ENCODE measurements around the gene DNAJC28. TPM values are rescaled to one million over a fixed set of nuclear protein-coding genes. Genes with fewer than 3 reads are reported as not detected.
"Not testable (repeated sequence)": the region's sequence is repeated elsewhere in the genome, so short reads cannot be mapped to it uniquely, and the experiment has no call there.

The DNAJC28 gene, protein sequence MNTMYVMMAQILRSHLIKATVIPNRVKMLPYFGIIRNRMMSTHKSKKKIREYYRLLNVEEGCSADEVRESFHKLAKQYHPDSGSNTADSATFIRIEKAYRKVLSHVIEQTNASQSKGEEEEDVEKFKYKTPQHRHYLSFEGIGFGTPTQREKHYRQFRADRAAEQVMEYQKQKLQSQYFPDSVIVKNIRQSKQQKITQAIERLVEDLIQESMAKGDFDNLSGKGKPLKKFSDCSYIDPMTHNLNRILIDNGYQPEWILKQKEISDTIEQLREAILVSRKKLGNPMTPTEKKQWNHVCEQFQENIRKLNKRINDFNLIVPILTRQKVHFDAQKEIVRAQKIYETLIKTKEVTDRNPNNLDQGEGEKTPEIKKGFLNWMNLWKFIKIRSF
- total RNA-seq, result under 1 TPM; 0.49 to 0.91 TPM

DNA sequence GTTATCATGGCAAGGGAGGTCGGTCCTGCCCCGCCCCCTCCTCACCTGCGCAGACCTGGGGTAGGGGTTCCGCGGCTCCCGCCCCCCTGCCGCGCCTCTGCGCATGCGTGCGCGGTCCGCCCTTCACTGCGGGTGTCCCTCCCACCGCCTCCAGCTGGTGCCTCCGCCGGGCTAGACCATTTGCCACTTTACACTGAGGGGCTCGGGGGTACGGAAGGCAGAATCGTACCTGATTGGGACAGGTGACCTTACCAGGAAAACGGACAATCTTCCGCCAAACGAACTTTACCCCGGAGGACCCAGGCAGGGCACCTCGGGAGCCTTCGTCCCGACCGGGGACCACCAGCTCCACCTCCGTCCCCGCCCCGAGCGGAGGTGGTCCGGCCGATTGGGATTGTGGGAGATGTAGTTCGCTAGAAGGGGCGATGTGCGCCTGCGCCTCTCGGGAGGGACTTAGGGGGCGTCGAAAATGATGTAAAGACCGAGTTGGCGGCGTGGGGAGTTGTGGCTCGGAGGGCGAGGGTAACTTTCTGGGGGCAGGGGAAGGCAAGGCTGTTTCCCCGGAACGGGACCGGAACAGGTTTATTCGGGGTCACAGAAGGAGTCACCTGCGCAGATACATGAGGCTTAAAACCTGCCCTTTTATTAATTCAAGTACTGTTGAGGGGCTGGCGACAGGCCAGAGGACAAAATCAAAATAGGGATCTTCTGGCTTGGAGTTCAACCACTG is at the start of gene DNAJC28:
Gene DNAJC28 (minus strand): TSS at position 344 of the 730 bp plus-strand sequence. CDS start 2,323 bp downstream, outside the sequence.
- ATAC-seq, result peak; percentile 98 to 99
- H3K36me3 Mint-ChIP-seq, result peaks cover 0 to 4% of the 10 kb centered on the region in 2 donors
- peak; percentile 91 to 93 for DNase-seq (ENCODE audit: low spot score in 2 of 2)
- H3K9me3 Mint-ChIP-seq, result no peaks in the 10 kb centered on the region
- peak within 1 kb of the TSS; percentile 95 to 96 for H3K27ac Mint-ChIP-seq

DNA sequence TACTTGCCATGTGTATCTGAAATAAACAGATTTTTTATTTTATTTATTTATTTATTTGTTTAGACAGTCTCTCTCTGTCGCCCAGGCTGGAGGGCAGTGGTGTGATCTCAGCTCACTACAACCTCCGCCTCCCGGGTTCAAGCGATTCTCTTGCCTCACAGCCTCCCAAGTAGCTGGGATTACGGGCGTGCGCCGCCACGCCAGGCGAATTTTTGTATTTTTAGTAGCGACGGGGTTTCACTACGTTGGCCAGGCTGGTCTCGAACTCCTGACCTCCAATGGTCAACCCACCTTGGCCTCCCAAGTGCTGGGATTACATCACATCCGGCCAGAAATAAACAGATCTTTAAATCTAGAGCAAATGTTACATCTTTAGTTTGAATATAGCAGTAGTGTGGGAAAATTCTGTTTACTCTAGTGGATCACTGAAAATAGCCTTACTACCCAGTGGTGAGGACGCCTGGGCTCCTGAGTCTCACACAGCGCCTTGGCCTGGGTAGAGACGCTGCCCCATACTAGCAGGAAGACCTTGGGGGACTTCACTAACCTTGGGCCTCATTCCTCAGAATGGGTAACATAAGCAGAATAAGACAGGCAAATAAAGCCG is 49.7 kb upstream of the DNAJC28 start:
- peaks cover 0 to 6% of the 10 kb centered on the region in 2 donors for H3K9me3 Mint-ChIP-seq
- peak overlapping the region; percentile 97 to 99 for H3K27ac Mint-ChIP-seq
- no peak for DNase-seq (ENCODE audit: low spot score in 2 of 2)
- no peak for ATAC-seq
- peaks cover 50 to 71% of the 10 kb centered on the region in 2 donors for H3K36me3 Mint-ChIP-seq

DNA sequence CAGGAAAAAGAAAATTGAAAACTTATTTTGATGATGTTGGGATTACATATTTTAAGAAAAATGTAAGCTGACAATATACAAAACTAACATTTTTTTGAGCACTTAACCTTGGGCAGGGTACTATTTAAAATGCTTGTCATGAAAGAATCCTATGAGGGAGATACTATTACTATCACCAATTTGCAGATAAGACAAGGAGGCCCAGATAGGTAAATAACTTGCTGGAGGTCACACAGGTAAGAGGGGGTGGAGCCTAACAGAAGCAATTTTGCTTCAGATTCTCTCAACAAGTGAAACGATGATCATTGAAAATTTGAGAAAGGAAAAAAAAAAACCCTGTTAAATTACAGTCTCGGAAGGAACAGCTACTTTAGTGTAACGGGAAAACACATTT is 49.2 kb upstream of the DNAJC28 start:
- DNase-seq (ENCODE audit: low spot score in 2 of 2) (no peak), ATAC-seq (no peak)
- peaks cover 50 to 66% of the 10 kb centered on the region in 2 donors for H3K36me3 Mint-ChIP-seq
- H3K27ac Mint-ChIP-seq, result peak overlapping the region; percentile 97 to 99
- peaks cover 0 to 6% of the 10 kb centered on the region in 2 donors for H3K9me3 Mint-ChIP-seq

DNA sequence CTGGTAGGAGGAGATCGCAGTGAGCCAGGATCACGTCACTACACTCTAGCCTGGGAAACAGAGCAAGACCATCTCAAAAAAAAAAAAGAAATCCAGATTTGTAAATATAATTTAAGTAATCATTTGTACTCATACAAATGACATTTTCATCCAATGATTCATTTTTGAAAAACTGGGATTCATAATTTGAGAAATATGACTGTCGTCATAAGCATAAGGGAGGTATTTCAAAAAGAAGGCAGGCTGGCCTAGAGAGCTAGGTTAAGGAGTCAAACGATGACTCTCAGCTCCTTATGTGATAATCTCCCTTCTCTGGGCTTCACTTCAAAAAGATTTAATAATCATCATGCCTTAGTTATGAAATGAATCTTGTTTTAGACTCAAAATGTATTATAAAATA is 48.1 kb upstream of the DNAJC28 start:
- Mint-ChIP-seq H3K36me3 (peaks cover 50 to 66% of the 10 kb centered on the region in 2 donors), H3K9me3 (peaks cover 0 to 6% of the 10 kb centered on the region in 2 donors), H3K27ac (no peak overlapping the region)
- no peak for DNase-seq (ENCODE audit: low spot score in 2 of 2)
- ATAC-seq, result no peak

DNA sequence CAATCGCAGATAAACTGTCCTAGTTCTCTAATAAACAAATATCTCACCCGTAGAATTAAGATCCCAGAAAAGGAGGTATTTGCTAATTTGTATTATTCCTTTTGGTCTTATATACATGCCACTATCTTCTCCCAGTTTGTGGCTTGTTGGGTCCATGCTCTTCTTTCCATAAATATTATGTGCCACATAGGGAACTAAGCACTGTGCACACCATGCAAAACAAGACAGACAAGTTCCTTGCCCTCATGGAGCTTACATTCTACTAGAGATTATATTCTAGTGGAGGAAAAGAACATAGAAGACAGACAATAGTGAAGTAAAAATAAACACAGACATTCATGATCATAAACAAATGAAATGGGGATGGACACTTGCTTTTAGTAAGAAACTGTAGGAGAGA is 45.7 kb upstream of the DNAJC28 start:
- DNase-seq (ENCODE audit: low spot score in 2 of 2) (no peak), ATAC-seq (no peak)
- Mint-ChIP-seq H3K36me3 (peaks cover 36 to 51% of the 10 kb centered on the region in 2 donors), H3K27ac (peak overlapping the region in 1 of 2 donors; percentile 39), H3K9me3 (peaks cover 0 to 6% of the 10 kb centered on the region in 2 donors)

DNA sequence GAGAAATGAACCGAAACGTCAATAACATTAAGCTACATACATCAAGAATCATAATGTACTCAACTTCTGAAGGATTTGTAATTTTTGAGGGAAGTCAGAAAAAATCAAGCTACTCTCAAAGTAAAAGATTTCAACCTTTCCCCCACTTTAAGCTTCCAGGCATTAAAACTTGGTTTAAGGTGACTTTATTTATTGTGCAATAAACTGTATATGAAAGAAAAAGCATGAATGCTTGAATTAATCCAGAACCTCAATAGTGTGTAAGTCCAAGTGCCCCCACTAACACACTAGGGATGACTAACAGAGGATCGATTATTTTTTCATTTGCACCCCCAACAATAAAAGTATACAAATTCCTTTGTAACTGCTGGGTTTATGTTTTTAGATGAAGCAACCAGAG is 39.5 kb upstream of the DNAJC28 start:
- DNase-seq (ENCODE audit: low spot score in 2 of 2), result no peak
- Mint-ChIP-seq H3K27ac (peak overlapping the region in 1 of 2 donors; percentile 0), H3K36me3 (peaks cover 17 to 19% of the 10 kb centered on the region in 2 donors), H3K9me3 (no peaks in the 10 kb centered on the region)
- no peak for ATAC-seq

DNA sequence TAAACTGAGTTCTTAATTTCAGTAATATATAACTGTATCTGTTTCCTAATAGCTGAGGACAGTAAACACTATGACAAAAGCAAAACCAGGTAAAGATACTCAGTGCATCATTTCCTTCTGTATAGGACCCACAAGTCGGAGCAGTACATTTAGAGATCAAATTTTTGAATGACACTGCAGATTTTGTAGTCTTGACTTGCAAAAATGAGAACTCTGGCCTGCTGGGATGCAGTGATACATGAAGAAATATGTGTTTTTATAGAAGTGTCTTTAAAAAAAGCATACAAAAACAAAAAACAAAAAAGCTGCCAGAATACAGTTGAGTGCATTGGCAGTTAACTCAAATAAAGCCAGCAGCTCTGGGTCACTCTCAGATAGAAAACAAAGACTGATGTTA is 31.4 kb upstream of the DNAJC28 start:
- Mint-ChIP-seq H3K27ac (no peak overlapping the region), H3K36me3 (peaks cover 9 to 21% of the 10 kb centered on the region in 2 donors)

DNA sequence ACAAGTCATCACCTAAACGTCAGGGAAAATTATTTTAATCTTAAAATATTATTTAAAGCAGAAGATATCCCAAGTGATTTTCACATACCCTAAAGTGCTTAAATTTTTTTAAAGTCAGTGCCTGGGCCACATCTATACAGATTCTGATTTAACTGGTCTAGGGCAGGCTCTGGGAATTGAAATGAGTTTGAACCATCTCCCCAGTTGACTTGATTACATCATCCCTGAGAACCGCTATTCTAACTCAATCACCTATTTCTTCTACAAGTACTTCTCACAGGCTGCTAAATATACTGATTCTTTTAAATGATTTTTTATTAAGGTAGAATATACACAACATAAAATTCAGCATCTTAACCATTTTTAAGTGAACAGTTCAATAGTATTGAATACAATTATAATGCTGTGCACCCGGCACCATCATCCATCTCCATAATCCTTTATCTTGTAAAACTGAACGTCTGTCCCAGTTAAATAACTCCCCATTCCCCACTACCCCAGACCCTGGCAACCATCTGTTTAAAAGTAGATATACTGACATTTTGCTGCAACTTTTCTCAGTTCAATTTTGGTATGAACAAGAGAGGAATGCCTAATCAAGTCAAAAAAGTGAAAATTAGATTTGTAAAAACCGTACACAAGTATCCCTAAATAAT is 30.9 kb upstream of the DNAJC28 start:
- H3K27ac Mint-ChIP-seq, result no peak overlapping the region
- H3K36me3 Mint-ChIP-seq, result peaks cover 10 to 20% of the 10 kb centered on the region in 2 donors
- ATAC-seq, result no peak
- no peak for DNase-seq (ENCODE audit: low spot score in 2 of 2)
- H3K9me3 Mint-ChIP-seq, result no peaks in the 10 kb centered on the region

More for the DNA sequence above, 31.4 kb upstream of the DNAJC28 start:
- no peaks in the 10 kb centered on the region for H3K9me3 Mint-ChIP-seq
- DNase-seq (ENCODE audit: low spot score in 2 of 2) (no peak), ATAC-seq (no peak)

DNA sequence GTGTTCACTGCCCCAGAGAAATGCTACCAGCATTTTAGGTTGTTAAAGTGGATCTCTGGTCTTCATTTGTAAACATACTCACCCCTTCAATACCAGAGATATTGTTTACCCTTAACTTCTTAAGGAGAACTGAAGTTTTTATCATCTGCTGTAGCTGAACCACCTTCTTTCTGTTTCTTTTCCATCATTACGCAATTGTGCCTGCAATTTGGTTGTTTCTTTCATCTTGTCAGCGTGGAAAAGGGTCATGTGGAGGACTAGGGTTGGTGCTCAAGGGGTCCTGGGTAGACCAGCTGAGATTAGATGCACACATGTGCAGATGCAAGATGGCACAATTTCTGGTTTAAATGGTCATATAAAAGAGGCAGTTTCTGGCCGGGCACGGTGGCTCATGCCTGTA is 27.4 kb upstream of the DNAJC28 start:
- H3K36me3 Mint-ChIP-seq, result peaks cover 15 to 19% of the 10 kb centered on the region in 2 donors
- peak overlapping the region in 1 of 2 donors; percentile 32 for H3K27ac Mint-ChIP-seq
- no peak for DNase-seq (ENCODE audit: low spot score in 2 of 2)
- H3K9me3 Mint-ChIP-seq, result no peaks in the 10 kb centered on the region
- ATAC-seq, result no peak

DNA sequence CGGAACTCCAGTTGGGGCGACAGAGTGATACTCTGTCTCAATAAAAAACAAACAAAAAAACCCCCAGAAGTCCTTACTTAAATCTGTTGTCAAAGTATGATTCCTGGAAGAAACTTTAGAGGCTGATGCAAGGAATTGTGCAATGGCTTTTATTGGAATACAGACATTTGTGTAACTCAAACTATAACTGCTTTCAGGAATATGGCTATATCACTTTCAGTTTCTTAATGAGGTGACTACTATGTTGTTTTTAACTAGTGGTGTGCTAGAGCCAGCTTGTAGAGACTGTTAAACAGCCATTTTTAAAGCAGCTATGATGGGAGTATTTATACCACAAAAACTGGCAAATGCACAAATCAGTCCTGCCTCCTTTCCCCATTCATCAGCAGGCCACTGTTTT is 22.7 kb upstream of the DNAJC28 start:
- Mint-ChIP-seq H3K36me3 (peaks cover 15 to 22% of the 10 kb centered on the region in 2 donors), H3K9me3 (no peaks in the 10 kb centered on the region), H3K27ac (peak overlapping the region; percentile 57 to 65)
- ATAC-seq (peak; percentile 46 to 65), DNase-seq (ENCODE audit: low spot score in 2 of 2) (no peak)

DNA sequence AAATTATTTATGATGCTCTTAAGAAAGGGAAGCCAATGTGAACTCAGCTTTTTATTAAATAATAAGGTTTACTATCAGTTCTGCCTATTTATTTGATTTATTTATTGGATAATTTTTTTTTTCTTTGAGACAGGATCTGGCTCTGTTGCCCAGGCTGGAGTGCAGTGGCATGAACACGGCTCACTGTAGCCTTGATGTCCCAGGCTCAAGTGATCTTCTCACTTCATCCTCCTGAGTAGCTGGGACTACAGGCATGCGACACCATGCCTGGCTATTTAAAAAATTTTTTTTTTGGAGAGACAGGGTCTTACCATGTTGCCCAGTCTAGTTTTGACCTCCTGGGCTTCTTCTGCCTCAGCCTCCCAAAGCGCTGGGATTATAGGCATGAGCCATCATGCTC is 21.0 kb upstream of the DNAJC28 start:
- no peaks in the 10 kb centered on the region for H3K9me3 Mint-ChIP-seq
- ATAC-seq, result no peak
- H3K27ac Mint-ChIP-seq, result no peak overlapping the region
- peaks cover 14 to 29% of the 10 kb centered on the region in 2 donors for H3K36me3 Mint-ChIP-seq
- DNase-seq (ENCODE audit: low spot score in 2 of 2), result no peak

DNA sequence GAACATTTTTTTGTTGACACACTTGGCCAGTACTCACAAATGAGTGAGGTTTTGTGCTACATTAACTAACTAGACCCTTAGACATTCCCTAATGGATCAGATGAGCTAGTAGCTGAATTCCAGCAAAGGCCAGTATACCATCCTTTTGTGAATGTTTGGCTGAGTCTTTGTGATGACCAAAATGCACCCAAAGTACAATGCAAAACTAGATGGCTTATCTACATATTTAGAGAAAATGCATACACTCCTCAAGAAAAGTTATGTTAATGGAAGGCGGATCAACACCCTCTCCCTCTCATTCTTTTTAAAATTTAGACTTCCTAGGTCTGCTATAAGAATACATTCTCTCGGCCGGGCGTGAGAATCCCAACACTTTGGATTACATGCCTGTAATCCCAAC is 20.1 kb upstream of the DNAJC28 start:
- ATAC-seq, result no peak
- Mint-ChIP-seq H3K27ac (no peak overlapping the region), H3K9me3 (no peaks in the 10 kb centered on the region), H3K36me3 (peaks cover 9 to 37% of the 10 kb centered on the region in 2 donors)
- no peak for DNase-seq (ENCODE audit: low spot score in 2 of 2)

DNA sequence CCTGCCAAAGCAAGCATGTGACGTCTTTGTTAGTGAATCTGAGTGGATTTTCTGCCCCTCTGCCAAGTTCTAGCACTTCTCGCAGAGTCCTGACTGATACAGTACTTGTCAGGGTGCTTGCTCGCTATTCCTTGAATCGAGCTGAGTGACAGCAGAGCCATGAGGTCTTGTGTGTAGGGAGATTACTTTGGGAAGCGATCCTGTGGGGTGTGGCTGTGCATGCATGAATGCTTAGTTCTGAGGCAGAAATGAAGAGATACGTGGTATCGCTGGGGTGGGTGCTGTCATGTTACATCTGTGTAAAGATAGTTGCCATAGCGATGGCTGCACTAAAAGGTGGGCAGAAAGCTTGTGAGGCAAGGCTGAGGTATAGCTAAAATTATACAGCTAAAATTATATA is 19.3 kb upstream of the DNAJC28 start:
- Mint-ChIP-seq H3K27ac (no peak overlapping the region), H3K36me3 (peaks cover 6 to 42% of the 10 kb centered on the region in 2 donors), H3K9me3 (no peaks in the 10 kb centered on the region)

DNA sequence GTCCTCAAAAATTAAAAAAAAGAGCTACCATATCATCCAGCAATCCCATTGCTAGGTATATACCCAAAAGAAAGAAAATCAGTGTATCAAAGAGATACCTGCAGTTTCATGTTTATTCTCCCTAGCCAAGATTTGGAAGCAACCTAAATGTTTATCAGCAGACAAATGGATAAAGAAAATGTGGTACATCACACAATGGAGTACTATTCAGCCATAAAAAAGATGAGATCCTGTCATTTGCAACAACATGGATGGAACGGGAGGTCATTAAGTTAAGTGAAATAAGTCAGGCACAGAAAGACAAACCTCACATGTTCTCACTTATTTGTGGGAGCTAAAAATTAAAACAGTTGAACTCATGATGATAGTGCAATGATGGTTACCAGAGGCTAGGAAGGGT is 15.5 kb upstream of the DNAJC28 start:
- H3K27ac Mint-ChIP-seq; H3K9me3 Mint-ChIP-seq; ATAC-seq; DNase-seq (ENCODE audit: low spot score in 2 of 2): not testable (repeated sequence)
- peaks cover 22 to 53% of the 10 kb centered on the region in 2 donors for H3K36me3 Mint-ChIP-seq

More for the DNA sequence above, 19.3 kb upstream of the DNAJC28 start:
- ATAC-seq (no peak), DNase-seq (ENCODE audit: low spot score in 2 of 2) (no peak)

DNA sequence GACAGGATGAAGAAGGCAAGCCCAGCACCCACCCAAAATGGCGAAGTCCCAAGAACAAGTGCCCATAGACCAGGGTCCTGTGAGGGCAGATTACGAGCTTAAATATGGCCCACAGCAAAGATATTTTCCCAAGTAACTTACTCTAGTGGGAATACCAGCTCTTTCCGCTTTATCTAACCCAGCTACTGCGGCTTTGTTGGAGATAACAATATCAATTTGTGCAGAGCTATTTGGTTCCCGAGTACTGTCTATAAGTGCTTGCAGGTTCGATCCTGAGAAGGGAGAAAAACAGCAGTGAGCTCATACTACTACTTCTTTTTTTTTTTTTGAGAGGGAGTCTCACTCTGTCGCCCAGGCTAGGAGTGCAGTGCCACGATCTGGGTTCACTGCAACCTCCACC is 14.3 kb upstream of the DNAJC28 start:
- Mint-ChIP-seq H3K27ac (no peak overlapping the region), H3K36me3 (peaks cover 22 to 47% of the 10 kb centered on the region in 2 donors), H3K9me3 (no peaks in the 10 kb centered on the region)
- no peak for DNase-seq (ENCODE audit: low spot score in 2 of 2)
- no peak for ATAC-seq

DNA sequence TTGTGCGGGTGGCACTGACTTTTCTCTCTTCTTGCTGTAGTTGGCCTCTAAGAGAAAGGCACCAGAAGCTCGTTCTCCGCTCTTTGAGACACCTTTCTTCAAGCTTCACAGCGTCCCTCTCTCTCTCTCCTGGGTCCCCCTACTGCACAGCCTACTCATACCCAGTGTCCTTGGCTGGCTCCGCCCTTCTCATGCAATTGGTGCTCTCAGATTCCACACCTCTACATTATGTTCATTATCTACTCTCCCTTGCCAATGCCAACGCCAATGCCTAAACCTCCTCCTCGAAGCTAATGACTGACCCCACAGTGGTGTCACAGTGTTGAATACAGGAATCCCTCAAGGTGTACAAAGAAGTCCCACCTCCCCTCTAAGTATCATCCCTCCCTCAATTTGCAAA is 4.8 kb upstream of the DNAJC28 start:
- no peak for DNase-seq (ENCODE audit: low spot score in 2 of 2)
- ATAC-seq, result no peak
- Mint-ChIP-seq H3K36me3 (peaks cover 0 to 4% of the 10 kb centered on the region in 2 donors), H3K27ac (no peak overlapping the region), H3K9me3 (no peaks in the 10 kb centered on the region)
